ENCODE results near the gene GAK. TPM values are rescaled to one million over a fixed set of nuclear protein-coding genes. Genes with fewer than 3 reads are reported as not detected.

The GAK gene
- total and polyA plus RNA-seq, 2 of the 13 experiments (the other 11 are each of a cell fraction or from before 2014, with no cell fraction given) = 17.5 to 44.3 TPM

- TF ChIP-seq TSC22D2 (CRISPR knock-in tag; IDR thresholded peaks at IDR 0.05; ENCODE audit: borderline replicate concordance) = no peak
- no peak for TF ChIP-seq ATF7 (IDR thresholded peaks at IDR 0.05)
- no peak for TF ChIP-seq ATF7 (CRISPR knock-in tag; IDR thresholded peaks at IDR 0.05)
- TF ChIP-seq HOXA9 (CRISPR knock-in tag; IDR thresholded peaks at IDR 0.05; ENCODE audit: borderline replicate concordance) = no peak
Measured at GRCh38 chr4:930827-931193, 1.3 kb downstream of the GAK start (continued).

GRCh38 chr4:930028-930551 lies 2.0 kb downstream of the GAK start:
- ATAC-seq (no peak), DNase-seq (ENCODE audit: low spot score) (peak; percentile 50), FAIRE-seq (peak; percentile 48)
- no peaks in the 10 kb centered on the region; a peak in 1 of 5 replicates for H3K27me3 ChIP-seq (ENCODE audit: control insufficient read depth in 1 of 2, insufficient read depth in 2 of 2, low read length in 2 of 2)
- peak overlapping the region; percentile 48 for H3K27ac ChIP-seq (ENCODE audit: extremely low read length, insufficient read depth, low read length)
- 21% methylated on average over 3 of the region's 3 CpGs for WGBS (ENCODE audit: low lambda C conversion rate)
- in situ Hi-C loops (cut with HindIII; ENCODE audit: extremely low pct_ligation_motif_present, low pct_unique_long_range_greater_than_20kb) (loop anchor here (5.0 kb wide), 1 partner anchor 57 kb away; the partner anchor contains the start of gene IDUA), intact Hi-C loops (cut with micrococcal nuclease; ENCODE audit: unreplicated experiment) (loop anchor here (2.0 to 5.0 kb wide), 2 partner anchors 57 to 148 kb away; partner anchors contain the start of gene IDUA)
- no peak overlapping the region for H2AFZ ChIP-seq (ENCODE audit: low read length)
- peaks cover 35% of the 10 kb centered on the region for H3K4me1 ChIP-seq (ENCODE audit: insufficient read depth, low read length)
- H3K9me3 ChIP-seq (ENCODE audit: low read length) = no peaks in the 10 kb centered on the region
- peaks cover 52% of the 10 kb centered on the region for H3K79me2 ChIP-seq (ENCODE audit: insufficient read depth, low read length)
- POLR2A ChIA-PET = interaction anchor here (0.7 kb wide), 1 partner anchor 57 kb away, joined by 3 read pairs; the partner anchor contains the start of gene IDUA
- H3K4me3 ChIP-seq (replicated peaks in 1 of 3; ENCODE audit: insufficient read depth in 1 of 3, low read depth in 2 of 3, low read length in 3 of 3) = peak overlapping the region; percentile 84 to 100 (median 97); a peak in 4 of 6 replicates
- peak overlapping the region; percentile 96; the same call in 1 of the 2 replicates for H3K9ac ChIP-seq (ENCODE audit: insufficient read depth, low read depth, low read length)
- peak overlapping the region; percentile 94 for H3K4me2 ChIP-seq (ENCODE audit: low read depth, low read length)
- H4K20me1 ChIP-seq (ENCODE audit: insufficient read depth, low read length) = peaks cover 30% of the 10 kb centered on the region
- BruUV-seq (replicated peaks) = no TSS peak
- H3K36me3 ChIP-seq (replicated peaks in 1 of 2; ENCODE audit: control insufficient read depth in 1 of 2, insufficient read depth in 2 of 2, low read length in 2 of 2) = peaks cover 0 to 7% of the 10 kb centered on the region in 2 experiments; a peak in 1 of 5 replicates
- CTCF ChIA-PET (ENCODE audit: low intra/inter-chr PET ratio, low total read pairs) = no interaction called here
- TF ChIP-seq, protein P1, sequence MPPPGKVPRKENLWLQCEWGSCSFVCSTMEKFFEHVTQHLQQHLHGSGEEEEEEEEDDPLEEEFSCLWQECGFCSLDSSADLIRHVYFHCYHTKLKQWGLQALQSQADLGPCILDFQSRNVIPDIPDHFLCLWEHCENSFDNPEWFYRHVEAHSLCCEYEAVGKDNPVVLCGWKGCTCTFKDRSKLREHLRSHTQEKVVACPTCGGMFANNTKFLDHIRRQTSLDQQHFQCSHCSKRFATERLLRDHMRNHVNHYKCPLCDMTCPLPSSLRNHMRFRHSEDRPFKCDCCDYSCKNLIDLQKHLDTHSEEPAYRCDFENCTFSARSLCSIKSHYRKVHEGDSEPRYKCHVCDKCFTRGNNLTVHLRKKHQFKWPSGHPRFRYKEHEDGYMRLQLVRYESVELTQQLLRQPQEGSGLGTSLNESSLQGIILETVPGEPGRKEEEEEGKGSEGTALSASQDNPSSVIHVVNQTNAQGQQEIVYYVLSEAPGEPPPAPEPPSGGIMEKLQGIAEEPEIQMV (CRISPR knock-in tag; IDR thresholded peaks at IDR 0.05; ENCODE audit: low read depth) = no peak
- TF ChIP-seq GATA4 (IDR thresholded peaks at IDR 0.05; ENCODE audit: borderline replicate concordance, low read depth) (no peak), FOXA1 (IDR thresholded peaks at IDR 0.05) (peak; percentile 49; the same call in 1 of the 2 replicates), FOXA1 (CRISPR knock-in tag; IDR thresholded peaks at IDR 0.05) (peak; percentile 94), GMEB1 (CRISPR knock-in tag; IDR thresholded peaks at IDR 0.05; ENCODE audit: borderline replicate concordance) (no peak), BCL6 (CRISPR knock-in tag; IDR thresholded peaks at IDR 0.05) (peak; percentile 52; the same call in 1 of the 2 replicates), ZSCAN9 (CRISPR knock-in tag; IDR thresholded peaks at IDR 0.05; ENCODE audit: borderline replicate concordance) (no peak), SIX4 (CRISPR knock-in tag; IDR thresholded peaks at IDR 0.05) (peak; percentile 87), FOXM1 (CRISPR knock-in tag; IDR thresholded peaks at IDR 0.05) (no peak), FOXK2 (IDR thresholded peaks at IDR 0.05) (peak; percentile 57; the same call in 1 of the 2 replicates), GATAD2A (CRISPR knock-in tag; IDR thresholded peaks at IDR 0.05) (peak; percentile 38; the same call in 1 of the 2 replicates), SOX6 (IDR thresholded peaks at IDR 0.05) (no peak), SOX6 (CRISPR knock-in tag; IDR thresholded peaks at IDR 0.05) (no peak), ZFP37 (CRISPR knock-in tag; IDR thresholded peaks at IDR 0.05; ENCODE audit: borderline replicate concordance) (no peak), MED8 (CRISPR knock-in tag; IDR thresholded peaks at IDR 0.05; ENCODE audit: insufficient replicate concordance) (no peak), RBFOX2 (IDR thresholded peaks at IDR 0.05; ENCODE audit: low read depth, low read length) (no peak), SAP130 (CRISPR knock-in tag; IDR thresholded peaks at IDR 0.05; ENCODE audit: low read depth) (peak; percentile 65), CEBPG (CRISPR knock-in tag; IDR thresholded peaks at IDR 0.05) (peak; percentile 10; the same call in 1 of the 2 replicates), SRY (CRISPR knock-in tag; IDR thresholded peaks at IDR 0.05) (no peak)
- TF ChIP-seq, protein P2, sequence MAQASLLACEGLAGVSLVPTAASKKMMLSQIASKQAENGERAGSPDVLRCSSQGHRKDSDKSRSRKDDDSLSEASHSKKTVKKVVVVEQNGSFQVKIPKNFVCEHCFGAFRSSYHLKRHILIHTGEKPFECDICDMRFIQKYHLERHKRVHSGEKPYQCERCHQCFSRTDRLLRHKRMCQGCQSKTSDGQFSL (CRISPR knock-in tag; IDR thresholded peaks at IDR 0.05) = no peak
